GM12892 (cell line): Measurements from ENCODE around the gene NKD1.

Experiments
- DNase-seq: peaks from one replicate; pipeline ENCODE4 v3.0.0; 2011; ENCODE audit not compliant: insufficient read length
- FAIRE-seq: peaks from 2 replicates; lab custom pipeline; 2011; peaks lifted over from hg19 to GRCh38; lab: Jason Lieb, UNC
- POLR2A ChIP-seq: IDR thresholded peaks from 2 replicates; pipeline ENCODE4 v1.6.1; 2011; ENCODE audit warnings: low read depth, low read length, control low read depth
- POLR2AphosphoS5 ChIP-seq: IDR thresholded peaks from 2 replicates; pipeline ENCODE4 v1.6.1; 2011; ENCODE audit warnings: low read depth, low read length, control low read depth
- TAF1 ChIP-seq: IDR thresholded peaks from 2 replicates; pipeline ENCODE4 v1.6.1; 2011; ENCODE audit warnings: low read depth, mild to moderate bottlenecking, control low read depth, low read length, borderline replicate concordance

The NKD1 gene

GRCh38 chr16:50507397-50507796 is 40.8 kb upstream of the NKD1 start:
- FAIRE-seq (no peak), DNase-seq (no peak)
- no peak for TF ChIP-seq POLR2AphosphoS5
- no peak for TF ChIP-seq POLR2A
- no peak for TF ChIP-seq TAF1

DNA sequence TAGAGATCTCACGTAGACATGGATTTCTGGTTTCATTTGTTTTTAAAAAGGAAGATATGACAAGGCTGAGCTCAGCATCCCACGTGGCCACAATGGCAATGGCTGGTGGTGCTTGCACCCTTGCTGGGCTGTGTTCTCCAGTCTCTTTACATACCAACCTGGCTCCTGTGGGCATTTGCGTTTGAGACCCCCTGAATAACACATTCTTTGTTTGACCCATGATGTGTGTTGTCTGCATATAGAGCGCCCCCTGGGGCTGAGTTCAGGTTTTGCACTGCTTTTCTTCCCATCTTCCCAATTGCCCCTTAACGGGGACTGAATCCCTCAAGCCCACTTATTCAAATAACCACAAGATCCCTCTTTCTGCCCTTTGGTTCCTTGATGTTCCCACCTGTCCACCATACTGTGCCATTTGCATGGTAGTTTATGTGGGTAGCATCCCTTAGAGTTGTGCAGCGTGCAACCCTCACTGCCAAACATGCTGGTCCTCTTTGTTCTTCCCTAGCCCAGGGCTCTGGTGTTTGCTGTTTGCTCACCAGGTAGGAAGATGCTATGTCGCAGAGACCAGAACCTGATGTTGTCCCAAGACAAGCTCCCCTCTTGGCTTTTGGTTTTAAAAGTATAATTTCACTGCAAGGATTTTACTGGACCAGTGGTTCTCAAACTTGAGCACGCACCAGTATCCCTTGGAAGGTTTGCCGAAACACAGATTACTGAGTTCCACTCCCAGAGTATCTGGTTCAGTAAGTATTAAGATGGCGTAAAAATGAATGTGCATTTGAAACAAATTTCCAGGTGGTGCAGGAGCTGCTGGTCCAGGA is 38.5 kb upstream of the NKD1 start:
- FAIRE-seq (peak; percentile 33), DNase-seq (no peak)
- no peak for TF ChIP-seq POLR2A

- DNase-seq (no peak), FAIRE-seq (no peak)
- no peak for TF ChIP-seq POLR2AphosphoS5
- TF ChIP-seq TAF1 = no peak
- TF ChIP-seq POLR2A = no peak
Measured at GRCh38 chr16:50515218-50515617, 33.0 kb upstream of the NKD1 start.

DNA sequence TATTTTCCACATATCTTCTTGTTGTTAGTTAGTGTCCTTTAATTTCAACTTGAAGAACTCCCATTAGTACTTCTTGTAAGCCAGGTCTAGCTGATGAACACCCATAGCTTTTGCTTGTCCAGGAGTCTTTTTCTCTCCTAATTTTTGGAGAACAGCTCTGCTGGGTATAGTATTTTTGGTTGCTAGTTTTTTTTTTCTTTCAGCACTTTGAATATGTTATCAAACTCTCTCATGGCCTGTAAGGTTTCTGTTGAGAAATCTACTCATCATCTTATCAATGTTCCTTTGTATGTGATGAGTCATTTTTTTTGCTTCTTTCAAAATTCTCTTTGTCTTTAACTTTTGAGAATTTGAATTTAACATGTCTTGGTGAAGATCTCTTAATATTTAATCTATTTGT is 31.8 kb upstream of the NKD1 start:
- FAIRE-seq = no peak
- no peak for DNase-seq
- no peak for TF ChIP-seq POLR2AphosphoS5

- no peak for FAIRE-seq
- no peak for DNase-seq
- TF ChIP-seq TAF1 (no peak), POLR2AphosphoS5 (no peak), POLR2A (no peak)
Measured at GRCh38 chr16:50516890-50517289, 31.3 kb upstream of the NKD1 start.

DNA sequence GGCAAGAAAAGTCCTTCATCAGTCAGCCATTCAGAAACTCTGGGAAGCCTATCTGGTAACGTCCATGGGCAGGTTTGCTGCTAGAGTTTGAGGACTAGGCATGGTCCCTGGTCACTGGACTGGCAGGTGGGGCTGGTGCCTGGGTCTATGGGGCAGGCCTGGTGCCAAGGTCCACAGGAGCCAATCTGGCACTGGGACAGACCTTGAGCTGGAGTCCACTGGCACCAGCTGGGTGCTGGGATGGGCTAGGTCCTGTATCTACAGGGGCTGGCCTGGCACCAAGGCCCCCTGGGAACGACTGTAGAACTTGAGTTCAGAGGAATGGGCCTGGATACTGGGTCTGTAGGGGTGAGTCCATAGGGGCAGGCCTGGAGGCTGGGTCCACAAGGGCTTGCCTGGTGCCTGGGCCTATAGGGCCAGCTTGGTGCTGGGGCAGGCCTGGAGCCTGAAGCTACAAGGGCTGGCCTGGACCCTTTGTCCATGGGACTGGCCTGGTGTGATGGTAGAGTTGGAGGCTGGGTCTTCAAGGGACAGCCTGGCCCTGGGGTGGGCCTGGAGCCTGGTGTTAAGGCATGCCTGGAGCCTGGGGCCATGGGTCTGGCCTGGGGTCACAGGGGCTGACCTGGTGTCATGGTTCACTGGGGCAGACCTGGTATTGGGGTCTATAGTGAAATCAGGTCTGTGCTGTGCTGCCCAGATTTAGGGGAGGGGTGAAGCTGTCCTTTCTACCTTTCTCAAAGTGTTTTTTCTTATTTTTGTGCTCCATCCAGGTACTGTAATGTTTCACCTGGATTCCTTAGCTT is 30.5 kb upstream of the NKD1 start:
- FAIRE-seq = no peak
- DNase-seq = no peak
- no peak for TF ChIP-seq POLR2AphosphoS5
- TF ChIP-seq TAF1 = no peak
- TF ChIP-seq POLR2A = no peak

- DNase-seq = no peak
- TF ChIP-seq TAF1 (no peak), POLR2A (no peak)
- FAIRE-seq = no peak
Measured at GRCh38 chr16:50519001-50519400, 29.2 kb upstream of the NKD1 start.

DNA sequence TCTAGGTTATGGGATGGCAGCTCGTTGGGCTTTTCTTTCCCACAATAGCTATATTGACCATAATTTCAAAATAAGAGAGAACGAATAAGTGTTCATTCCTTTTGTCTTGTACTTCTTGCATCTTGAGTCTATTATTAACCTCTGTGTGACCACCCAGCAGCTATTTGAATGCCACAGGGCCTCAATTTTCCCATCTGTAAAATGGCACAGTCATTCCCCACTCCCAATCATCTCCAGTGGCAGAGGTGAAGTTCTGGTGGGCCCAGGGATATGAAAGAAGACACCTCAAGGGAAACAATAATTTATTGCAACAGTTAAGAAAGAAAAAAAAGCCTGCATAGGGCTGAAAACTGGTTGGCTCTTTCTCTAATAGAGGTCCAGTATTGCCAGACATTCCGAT is 28.6 kb upstream of the NKD1 start:
- TF ChIP-seq POLR2A (no peak), POLR2AphosphoS5 (no peak), TAF1 (no peak)
- FAIRE-seq (no peak), DNase-seq (no peak)

GRCh38 chr16:50520451-50521245 is 27.5 kb upstream of the NKD1 start:
- TF ChIP-seq POLR2A (no peak), TAF1 (no peak), POLR2AphosphoS5 (no peak)
- no peak for FAIRE-seq

GRCh38 chr16:50521246-50521900 is 26.8 kb upstream of the NKD1 start:
- FAIRE-seq = no peak
- TF ChIP-seq TAF1 (no peak), POLR2A (no peak), POLR2AphosphoS5 (no peak)
- DNase-seq = no peak

More at GRCh38 chr16:50520451-50521245, 27.5 kb upstream of the NKD1 start:
- DNase-seq = no peak

DNA sequence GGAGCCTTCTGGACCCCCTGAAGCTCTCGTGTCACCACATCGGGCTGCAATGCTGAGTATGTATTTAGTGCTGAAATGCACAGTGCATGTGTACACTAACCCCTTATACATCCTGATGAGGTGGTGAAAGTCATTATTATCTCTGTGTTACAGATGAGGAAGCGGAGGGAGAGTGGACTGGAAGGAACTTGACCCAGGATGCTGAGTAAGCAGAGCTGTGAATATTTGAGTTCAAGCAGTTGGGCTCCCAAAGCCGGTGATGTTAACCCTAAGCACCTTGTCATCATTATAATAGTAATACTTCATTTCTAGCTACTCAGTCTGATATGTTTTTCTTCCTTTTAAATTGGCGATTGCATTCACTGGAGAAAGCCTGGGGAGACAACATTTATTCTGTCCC is 25.9 kb upstream of the NKD1 start:
- no peak for DNase-seq
- FAIRE-seq = no peak
- TF ChIP-seq POLR2AphosphoS5 (no peak), TAF1 (no peak), POLR2A (no peak)
